Panc1 (cell line): ENCODE data around the gene KCNT1. TPM values are rescaled to one million over a fixed set of nuclear protein-coding genes. Genes with fewer than 3 reads are reported as not detected.

Experiments used
- ATAC-seq: fragments of 200-7000 bp; cut with Tn5 transposase; 2 replicates; pipeline ENCODE4 v1.9.1; 2020; ENCODE audit warnings: mild to moderate bottlenecking, moderate library complexity
- BruUV-seq: library from RNA; stranded (reverse); fragments of 400-500 nt; replicated peaks from 2 replicates; lab custom pipeline; 2021; lab: Mats Ljungman, UMichigan
- CTCF ChIA-PET: fragments of 300-600 bp; sonication (Branson Sonifier 250); formaldehyde crosslinking; loops from one replicate; lab custom pipeline; 2022; ENCODE audit warnings: antibody characterized with exemption; lab: Charles Lee
- POLR2A ChIA-PET: fragments of 300-600 bp; sonication (Branson Sonifier 250); formaldehyde crosslinking; loops from one replicate; lab custom pipeline; 2022; ENCODE audit warnings: antibody characterized with exemption; lab: Charles Lee
- DNase-seq: peaks from one replicate; pipeline ENCODE4 v3.0.0-alpha.2; 2010; ENCODE audit warnings: low read depth, low spot score
- H3K27ac ChIP-seq: 2 replicates; pipeline ENCODE4 v1.5.1; 2011; ENCODE audit warnings: mild to moderate bottlenecking, low read length, inconsistent platforms
- H3K27me3 ChIP-seq: fragments of 200-500 bp; sonication (Bioruptor generic); 2 replicates; pipeline ENCODE4 v1.6.0; 2014; ENCODE audit warnings: low read length, inconsistent platforms; ENCODE audit not compliant: control insufficient read depth, insufficient read depth
- H3K36me3 ChIP-seq: fragments of 200-500 bp; sonication (Bioruptor generic); 2 replicates; pipeline ENCODE4 v1.5.1; 2014; ENCODE audit warnings: inconsistent platforms, mild to moderate bottlenecking, low read length, moderate library complexity; ENCODE audit not compliant: control insufficient read depth, insufficient read depth
- H3K4me1 ChIP-seq: 2 replicates; pipeline ENCODE4 v1.5.1; 2011; ENCODE audit warnings: inconsistent platforms, mild to moderate bottlenecking, low read length, moderate library complexity; ENCODE audit not compliant: control insufficient read depth, insufficient read depth
- H3K4me3 ChIP-seq, 2 experiments: 2 replicates each; pipeline ENCODE4 v1.5.1; 2011 to 2012; ENCODE audit warnings: low read depth in 2 of 2, low read length in 2 of 2, mild to moderate bottlenecking in 2 of 2, inconsistent platforms in 1 of 2, moderate library complexity in 1 of 2
- H3K9me3 ChIP-seq: fragments of 200-500 bp; sonication (Bioruptor generic); 2 replicates; pipeline ENCODE4 v1.5.1; 2014; ENCODE audit warnings: low read depth, mild to moderate bottlenecking, inconsistent platforms, low read length, moderate library complexity; ENCODE audit not compliant: control insufficient read depth, insufficient read depth
- CTCF ChIP-seq: fragments of 450-650 bp; IDR thresholded peaks from 2 replicates; pipeline ENCODE4 v1.5.1; 2017; ENCODE audit warnings: mild to moderate bottlenecking
- POLR2AphosphoS5 ChIP-seq: IDR thresholded peaks from 2 replicates; pipeline ENCODE4 v1.6.1; 2012; ENCODE audit warnings: mild to moderate bottlenecking, low read depth, low read length, moderate library complexity
- REST ChIP-seq, 2 experiments: IDR thresholded peaks; 2 replicates each; pipeline ENCODE4 v1.6.1; 2011 to 2012; ENCODE audit warnings: low read depth in 2 of 2, control low read depth in 1 of 2, low read length in 1 of 2, mild to moderate bottlenecking in 1 of 2, moderate library complexity in 1 of 2; ENCODE audit not compliant: insufficient read depth in 1 of 2
- SIN3A ChIP-seq: IDR thresholded peaks from 2 replicates; pipeline ENCODE4 v1.6.1; 2012; ENCODE audit warnings: low read depth, mild to moderate bottlenecking, low read length, moderate library complexity, borderline replicate concordance; ENCODE audit not compliant: insufficient read depth
- TCF7L2 ChIP-seq: IDR thresholded peaks from 2 replicates; pipeline ENCODE4 v1.6.1; 2011; ENCODE audit warnings: mild to moderate bottlenecking, low read depth, low read length, inconsistent platforms
- in situ Hi-C: cut with HindIII; loops from 2 replicates; pipeline ENCODE4 v1.10.0; 2016; ENCODE audit warnings: low sequenced_read_pairs, low pct_unique_long_range_greater_than_20kb
- intact Hi-C: fragments of 100-400 bp; cut with micrococcal nuclease; formaldehyde crosslinking; loops from one replicate; pipeline ENCODE4 v1.10.0; 2022; ENCODE audit not compliant: unreplicated experiment
- total RNA-seq: library from RNA; stranded (reverse); gene quantifications from one replicate; pipeline ENCODE4 v1.2.1, GENCODE V29; 2021; ENCODE audit not compliant: unreplicated experiment

KCNT1 gene
- total RNA-seq, 1 experiment from 2014 or later: not detected

- no peaks in the 10 kb centered on the region for H3K4me1 ChIP-seq
- ChIA-PET CTCF (no interaction called here), POLR2A (no interaction called here)
- H3K36me3 ChIP-seq: no peaks in the 10 kb centered on the region
- H3K27me3 ChIP-seq: no peaks in the 10 kb centered on the region
- no peak overlapping the region for H3K4me3 ChIP-seq
- DNase-seq (no peak), ATAC-seq (no peak)
- intact Hi-C loops (no loop called here), in situ Hi-C loops (no loop called here)
- no peaks in the 10 kb centered on the region for H3K9me3 ChIP-seq
- TF ChIP-seq TCF7L2: no peak
- no peak for TF ChIP-seq CTCF
- TF ChIP-seq POLR2AphosphoS5: no peak
- TF ChIP-seq SIN3A: no peak
- TF ChIP-seq REST (IDR thresholded peaks at IDR 0.05; ENCODE audit: insufficient read depth in 1 of 2, low read depth in 2 of 2, low read length in 1 of 2): no peak
- no TSS peak for BruUV-seq
- H3K27ac ChIP-seq: no peak overlapping the region
Measured at GRCh38 chr9:135766251-135766650, 64.3 kb downstream of the KCNT1 start.

- H3K36me3 ChIP-seq: no peaks in the 10 kb centered on the region
- H3K27me3 ChIP-seq: no peaks in the 10 kb centered on the region
- no TSS peak for BruUV-seq
- DNase-seq (no peak), ATAC-seq (no peak)
- H3K27ac ChIP-seq: no peak overlapping the region
- intact Hi-C loops (no loop called here), in situ Hi-C loops (no loop called here)
- ChIA-PET CTCF (no interaction called here), POLR2A (no interaction called here)
- no peak overlapping the region for H3K4me3 ChIP-seq
- TF ChIP-seq CTCF (no peak), TCF7L2 (no peak), POLR2AphosphoS5 (no peak), SIN3A (no peak), REST (IDR thresholded peaks at IDR 0.05; ENCODE audit: insufficient read depth in 1 of 2, low read depth in 2 of 2, low read length in 1 of 2) (no peak)
- H3K4me1 ChIP-seq: no peaks in the 10 kb centered on the region
- no peaks in the 10 kb centered on the region for H3K9me3 ChIP-seq
Measured at GRCh38 chr9:135766707-135767106, 64.7 kb downstream of the KCNT1 start.
